GM19035 (cell line): ENCODE data around the gene DNAJC1.

Source experiments
- ATAC-seq: cut with Tn5 transposase; IDR thresholded peaks from one replicate; pipeline ENCODE4 v1.9.1; 2021; ENCODE audit not compliant: unreplicated experiment

DNAJC1 gene

DNA sequence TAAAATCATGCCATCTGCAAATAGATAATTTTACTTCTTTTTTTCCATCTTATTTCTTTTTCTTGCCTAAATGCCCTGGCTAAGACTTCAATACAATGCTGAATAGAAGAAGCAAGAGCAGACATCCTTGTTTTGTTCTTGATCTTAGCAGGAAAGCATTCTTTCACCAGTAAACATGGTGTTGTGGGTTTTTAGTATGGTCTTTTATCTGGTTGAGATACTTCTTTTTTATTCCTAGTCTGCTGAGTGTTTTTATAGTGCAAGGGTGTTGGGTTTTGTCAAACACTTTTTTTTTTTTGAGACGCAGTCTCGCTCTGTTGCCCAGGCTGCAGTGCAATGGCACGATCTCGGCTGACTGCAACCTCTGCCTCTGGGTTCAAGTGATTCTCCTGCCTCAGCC, 232.3 kb downstream of the DNAJC1 start:
- ATAC-seq, result no peak

DNA sequence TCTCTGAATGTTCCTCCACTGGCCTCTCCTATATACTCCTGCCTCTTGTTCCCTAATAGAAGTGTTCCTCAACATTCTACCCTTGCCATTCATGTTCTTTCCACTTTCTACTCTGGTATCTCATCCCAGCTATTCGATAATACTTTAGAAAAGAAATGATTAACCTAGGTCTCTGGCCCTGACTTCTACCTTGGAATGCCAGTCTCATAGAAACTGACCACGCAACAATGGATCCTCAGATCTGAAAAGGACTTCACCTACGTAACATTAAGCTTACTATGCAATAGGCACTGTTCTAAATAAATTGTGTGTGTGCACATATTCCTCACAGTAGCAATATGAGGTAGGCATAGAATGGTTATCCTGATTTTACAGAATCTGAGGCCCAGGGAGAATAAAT, 234.5 kb downstream of the DNAJC1 start:
- no peak for ATAC-seq

DNA sequence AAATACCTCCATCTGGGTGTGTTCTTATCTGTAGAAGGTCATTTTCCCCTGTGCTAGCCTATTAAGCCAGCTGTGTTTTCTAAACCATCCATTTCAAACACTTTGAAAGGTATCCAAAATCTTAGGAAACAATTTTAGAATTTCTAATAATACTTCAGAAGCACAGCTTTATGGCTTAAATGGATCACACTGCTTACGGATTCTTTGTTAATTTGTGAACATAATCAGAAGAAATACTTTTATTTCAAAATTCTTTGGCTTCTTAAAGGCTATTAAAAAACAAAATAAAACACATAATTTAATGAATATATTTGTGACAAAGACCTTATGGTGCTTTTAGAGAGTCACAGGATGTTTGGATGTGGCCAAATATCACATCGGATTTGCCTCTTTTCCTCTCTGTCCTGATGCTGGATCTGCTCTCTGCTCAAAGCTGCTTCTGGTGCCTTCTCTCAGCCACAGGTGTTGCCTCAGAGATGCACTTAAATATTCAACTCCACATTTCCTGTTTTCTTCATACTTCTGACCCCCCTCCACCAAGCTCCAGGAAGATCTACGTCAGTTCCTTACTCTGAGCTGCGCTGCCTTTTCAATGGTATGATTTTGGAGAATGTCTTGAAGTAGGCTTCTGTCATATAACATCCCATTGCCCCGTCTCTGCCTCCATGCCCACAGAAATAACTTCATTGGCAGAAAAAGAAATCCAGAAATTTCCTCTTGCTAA, 238.9 kb downstream of the DNAJC1 start:
- no peak for ATAC-seq

DNA sequence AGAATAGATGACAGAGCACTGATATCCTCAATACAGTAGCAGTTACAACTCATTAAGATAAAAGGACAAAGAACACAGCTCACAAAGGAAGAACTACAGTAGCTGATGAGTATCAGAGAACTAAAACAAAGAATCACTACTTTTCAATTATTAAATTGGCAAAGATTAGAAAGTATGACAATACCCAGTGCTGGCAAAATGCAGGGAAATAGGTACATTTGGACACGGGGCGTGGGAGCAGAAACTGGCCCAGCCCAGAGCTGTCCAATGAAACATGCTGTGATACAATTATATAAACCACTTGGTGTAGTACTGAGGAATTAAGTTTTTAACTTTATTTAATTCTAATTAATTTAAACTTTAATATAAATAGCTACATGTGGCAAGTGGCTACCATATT, 243.2 kb downstream of the DNAJC1 start:
- ATAC-seq, result no peak

DNA sequence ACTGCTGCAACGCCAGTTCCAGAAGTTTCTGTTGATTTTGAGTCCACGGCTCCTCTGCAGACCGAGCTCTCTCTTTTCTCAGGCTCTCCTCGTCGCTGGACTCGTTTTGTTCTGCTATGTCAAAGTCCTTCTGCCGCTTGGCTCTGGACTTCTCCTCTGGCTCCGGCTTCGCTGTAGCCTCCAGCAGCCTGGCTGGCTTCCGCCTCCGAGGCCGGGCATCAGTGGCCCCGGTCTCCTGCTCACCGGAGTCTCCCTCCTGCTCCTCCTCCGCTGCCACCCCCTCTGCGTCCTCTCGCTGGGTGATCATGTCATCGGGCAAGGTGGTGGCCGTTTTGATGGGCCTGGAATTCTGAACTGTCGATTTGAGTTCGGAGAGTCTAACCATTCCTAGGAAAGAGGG, 244.3 kb downstream of the DNAJC1 start:
- no peak for ATAC-seq

DNA sequence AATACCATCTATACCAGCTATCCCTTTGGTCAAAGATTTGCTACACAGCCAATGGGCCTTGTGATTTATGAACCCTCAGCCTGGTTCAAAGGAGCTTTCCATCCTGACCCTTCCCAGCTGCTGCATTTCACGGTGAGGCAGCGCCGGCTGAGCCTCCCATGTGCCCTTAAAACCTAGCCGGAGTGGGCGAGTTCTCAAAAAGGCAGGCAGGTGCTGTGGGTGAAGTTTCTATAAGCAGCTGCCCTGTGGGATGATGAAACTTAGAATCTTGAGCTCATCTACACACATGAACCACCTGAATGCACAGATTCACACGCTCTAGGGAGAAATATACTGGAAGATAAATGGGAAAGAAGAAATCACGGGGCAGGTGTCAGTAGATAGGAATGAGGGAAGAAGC, 244.8 kb downstream of the DNAJC1 start:
- ATAC-seq, result no peak

DNA sequence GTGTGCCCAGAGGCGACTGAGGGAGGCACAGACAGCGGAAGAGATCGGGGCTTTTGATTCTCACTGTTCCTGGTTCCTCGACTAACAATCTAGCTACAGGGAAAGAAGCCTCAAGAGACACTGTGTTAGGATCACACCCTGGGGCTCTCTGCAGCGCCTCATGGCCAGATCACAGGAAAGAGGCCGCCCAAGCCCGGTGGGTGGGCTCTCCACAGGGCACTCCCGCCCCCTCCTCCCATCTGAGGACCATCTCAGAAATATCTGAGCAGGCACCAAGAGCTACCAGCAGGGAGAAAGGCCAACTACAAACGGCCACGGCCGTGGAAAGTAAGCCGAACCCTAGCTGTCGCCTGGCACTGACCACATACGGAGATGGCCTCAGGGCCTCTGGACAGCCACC, 245.3 kb downstream of the DNAJC1 start:
- ATAC-seq, result no peak

DNA sequence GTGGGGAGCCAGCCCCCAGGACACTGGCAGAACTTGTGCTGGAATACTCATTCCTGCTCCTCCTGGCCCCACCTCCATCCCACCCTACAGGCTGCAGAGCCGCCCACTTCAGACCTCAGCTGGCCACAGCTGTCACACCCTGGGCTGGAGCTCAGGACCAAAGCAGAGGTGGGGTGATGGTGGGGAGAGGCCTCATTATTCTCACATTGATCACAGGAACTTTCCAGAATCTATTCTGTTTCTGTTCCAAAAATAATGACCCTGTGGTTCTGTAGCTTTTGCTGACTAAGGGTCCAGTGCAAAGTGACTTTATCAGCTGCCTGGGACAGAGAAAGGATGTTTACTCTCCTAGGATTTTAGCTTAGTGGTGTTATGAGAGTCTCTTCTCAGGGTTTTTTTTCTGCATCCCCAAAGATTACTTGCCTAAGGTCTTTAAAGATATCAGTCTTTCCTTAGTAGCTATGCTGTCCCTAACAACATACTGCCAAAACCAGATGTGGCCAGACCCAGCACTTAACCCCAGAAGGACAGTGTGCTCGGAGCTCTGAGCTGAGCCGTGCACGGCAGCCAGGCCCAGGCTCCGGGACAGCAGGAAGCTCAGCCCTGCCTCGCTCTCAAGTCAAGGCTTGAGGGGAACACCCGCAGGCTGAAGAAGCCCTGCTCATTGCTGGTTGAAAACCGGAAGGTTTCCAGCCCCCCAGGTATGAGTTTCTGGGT, 246.2 kb downstream of the DNAJC1 start:
- ATAC-seq, result no peak

DNA sequence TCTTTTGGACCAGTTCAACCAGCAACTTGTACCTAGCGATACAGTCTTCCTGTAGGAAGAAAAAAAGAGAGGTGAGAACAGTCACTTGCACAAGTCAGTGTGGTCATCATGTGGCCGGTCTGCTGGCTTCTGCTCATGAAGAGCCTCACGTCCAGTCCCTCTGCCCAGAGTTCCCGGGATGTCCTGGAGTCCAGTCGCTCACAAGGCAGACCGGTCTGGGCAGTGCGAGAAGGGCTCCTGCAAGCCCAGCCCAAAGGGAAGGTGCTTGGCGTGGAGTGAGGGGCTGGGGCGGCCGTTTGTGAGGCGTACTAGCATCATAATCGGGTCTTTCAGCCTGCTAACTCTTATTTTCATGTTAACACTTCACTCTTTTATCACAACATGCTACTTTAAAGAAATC, 246.8 kb downstream of the DNAJC1 start:
- ATAC-seq, result no peak

DNA sequence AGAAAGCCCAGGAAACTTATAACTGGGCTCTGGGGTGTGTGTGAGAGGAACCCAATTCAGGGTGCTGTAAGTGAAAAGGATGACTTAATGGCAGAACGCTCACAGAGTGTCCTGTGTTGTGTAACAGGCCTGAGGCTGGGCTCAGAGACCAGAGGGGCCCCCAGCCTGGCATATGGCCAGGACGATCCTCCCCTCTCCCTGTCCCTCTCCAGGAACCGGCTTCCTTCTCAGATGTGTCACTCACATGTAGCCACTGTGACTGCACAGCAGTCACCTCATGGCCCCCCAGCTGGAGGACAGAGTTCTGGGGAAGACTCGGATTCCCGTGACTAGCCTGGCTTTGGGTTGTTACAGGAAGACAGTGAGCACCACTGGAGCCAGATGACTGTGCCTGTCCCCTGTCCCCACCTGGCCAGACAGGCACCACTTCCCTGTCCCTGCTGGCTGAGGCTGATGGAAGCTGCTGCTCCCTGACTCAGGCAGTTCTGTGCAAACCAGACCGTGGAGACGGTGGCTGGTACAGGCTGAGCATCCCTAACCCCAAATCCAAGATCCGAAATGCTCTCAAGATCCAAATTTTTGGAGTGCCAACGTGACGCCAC, 249.0 kb downstream of the DNAJC1 start:
- no peak for ATAC-seq

DNA sequence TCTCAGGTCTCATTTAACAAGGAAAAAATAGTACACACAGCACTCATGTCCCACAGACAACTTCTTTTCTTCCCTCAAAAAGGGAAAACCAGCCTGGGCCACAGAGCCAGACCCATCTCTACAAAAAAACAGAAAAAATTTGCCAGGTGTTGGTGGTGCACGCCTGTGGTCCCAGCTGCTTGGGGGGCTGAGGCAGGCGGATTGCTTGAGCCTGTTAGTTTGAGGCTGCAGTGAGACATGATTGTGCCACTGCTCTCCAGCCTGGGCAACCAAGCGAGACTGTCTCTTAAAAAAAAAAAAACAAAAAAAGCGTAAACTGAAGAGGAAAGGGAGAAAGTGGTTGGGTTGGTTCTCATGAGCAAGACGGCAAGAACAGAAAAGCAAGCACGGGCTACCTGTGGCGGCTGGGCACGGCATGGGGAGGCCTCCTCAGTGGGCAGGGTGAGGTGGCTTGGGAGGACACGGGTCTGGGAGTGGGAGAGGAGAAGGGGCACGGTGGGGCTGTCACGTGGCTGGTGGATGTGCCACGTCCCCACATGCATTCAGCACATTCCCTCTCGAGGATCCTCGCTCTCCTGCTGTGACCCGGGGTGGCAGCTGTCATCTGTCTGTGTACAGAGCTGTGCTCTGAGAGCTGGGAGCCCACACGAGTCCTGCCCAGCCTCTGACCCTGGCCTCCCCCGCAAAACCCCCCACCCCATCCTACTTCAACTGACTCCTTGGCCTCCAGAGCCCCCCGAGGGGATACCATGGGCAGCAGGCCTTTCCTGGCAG, 249.8 kb downstream of the DNAJC1 start:
- ATAC-seq, result no peak

DNA sequence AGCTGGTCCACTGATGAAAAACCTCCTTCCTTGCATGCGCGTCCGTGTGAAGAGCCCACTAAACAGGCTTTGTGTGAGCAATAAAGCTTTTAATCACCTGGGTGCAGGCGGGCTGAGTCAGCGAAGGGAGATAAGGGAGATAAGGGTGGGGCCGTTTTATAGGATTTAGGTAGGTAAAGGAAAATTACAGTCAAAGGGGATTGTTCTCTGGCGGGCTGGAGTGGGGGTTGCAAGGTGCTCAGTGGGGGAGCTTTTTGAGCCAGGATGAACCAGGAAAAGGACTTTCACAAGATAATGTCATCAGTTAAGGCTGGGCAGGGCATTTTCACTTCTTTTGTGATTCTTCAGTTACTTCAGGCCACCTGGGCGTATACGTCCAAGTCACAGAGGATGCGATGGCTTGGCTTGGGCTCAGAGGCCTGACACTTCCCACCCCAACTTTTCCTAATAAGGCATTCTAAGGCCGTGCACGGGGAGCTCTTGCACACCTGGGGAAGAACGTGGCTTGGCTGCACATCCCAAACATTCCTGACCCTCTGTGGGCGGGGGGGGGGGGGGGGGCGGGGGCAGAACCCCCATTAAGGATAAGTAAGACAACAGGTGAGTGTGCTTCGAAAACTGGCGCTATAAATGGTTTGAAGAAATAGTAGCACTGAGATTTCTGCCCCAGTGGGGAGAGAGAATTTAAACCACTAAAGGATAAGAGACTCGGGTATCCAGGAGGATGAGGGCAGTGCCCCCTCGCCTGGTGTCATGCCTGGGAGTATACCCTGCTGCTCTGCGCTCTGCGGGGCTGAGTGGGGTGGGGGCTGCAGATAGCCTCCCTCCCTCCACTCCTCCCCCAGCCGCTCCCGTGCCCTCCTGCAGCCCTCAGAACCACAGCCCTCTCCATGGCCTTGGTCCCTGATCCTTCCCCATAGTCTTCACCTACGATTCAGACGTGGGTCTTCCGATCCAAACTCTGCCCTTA, 251.9 kb downstream of the DNAJC1 start:
- ATAC-seq, result no peak

DNA sequence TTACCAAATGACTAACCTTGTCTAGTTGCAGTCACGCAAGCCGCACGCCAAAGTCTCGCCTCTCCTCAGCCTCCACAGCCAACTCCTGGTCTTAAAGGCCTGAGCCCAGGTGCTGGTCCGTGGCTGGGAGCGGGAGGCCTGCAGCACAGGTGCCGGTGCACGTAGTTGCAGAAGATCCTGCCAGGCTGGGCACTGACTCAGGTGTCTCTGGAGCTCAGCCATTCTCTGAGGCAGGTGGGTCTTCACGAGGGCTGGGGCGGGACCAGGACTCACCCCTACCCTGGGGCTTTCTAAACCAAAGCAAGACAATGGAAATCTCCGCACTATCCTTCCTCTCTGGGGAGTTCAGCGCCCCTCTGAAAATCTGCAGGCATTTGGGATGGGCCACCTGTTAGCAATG, 253.1 kb downstream of the DNAJC1 start:
- ATAC-seq, result no peak

DNA sequence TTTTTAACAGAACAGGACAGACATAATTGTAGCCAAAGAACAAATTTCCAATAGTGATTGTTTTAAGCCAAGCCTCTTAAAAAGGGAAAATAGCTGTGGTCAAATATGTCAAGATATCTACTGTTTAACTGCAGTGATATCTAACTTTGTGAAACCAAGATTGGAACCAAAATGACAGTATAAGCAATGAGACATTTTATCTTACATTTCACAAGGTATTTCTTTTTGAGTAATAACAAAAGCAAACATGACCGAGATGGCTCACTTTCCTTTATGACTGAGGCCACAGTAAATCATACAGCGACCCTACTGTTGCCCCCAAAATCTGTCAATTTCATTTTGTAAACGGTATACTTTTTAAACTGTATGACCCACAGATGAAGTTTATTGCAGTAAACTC, 253.7 kb downstream of the DNAJC1 start:
- no peak for ATAC-seq

DNA sequence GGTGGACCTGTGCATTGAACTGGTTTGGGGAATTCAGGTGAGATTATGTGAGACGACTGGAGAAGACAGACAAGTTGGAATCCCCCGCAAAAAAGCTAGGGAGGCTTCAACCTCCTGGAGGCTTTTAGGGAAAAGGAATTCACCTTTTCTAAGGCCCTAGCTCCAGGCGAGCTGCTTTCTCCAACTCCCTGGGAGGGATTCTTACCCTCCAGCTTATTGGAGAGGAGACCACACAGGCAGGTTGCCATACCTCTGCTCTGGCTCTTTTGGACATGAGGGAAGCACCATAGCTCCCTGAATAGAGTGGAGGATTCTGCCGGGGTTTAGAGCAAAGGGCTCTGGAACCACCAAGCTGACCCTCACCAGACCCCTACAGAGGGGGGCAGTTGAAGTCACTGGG, 255.7 kb downstream of the DNAJC1 start:
- ATAC-seq, result no peak

DNA sequence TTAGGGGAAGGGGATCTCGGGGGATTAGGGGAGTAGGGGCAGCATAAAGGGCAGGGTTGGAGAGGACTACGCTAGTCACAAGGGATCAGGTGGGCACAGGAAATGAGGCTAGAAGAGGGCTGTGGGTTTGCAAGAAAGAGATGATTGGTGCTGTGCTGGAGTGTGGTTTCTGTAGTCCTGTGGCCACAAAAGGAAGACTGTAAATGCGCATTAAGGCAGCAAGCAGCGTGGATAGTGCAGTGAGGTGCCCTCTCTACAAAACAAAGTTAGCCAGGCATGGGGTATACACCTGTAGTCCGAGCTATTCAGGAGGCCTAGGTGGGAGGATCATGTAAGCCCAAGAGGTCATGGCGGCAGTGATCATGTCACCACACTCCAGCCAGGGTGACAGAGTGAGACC, 257.4 kb downstream of the DNAJC1 start:
- no peak for ATAC-seq

DNA sequence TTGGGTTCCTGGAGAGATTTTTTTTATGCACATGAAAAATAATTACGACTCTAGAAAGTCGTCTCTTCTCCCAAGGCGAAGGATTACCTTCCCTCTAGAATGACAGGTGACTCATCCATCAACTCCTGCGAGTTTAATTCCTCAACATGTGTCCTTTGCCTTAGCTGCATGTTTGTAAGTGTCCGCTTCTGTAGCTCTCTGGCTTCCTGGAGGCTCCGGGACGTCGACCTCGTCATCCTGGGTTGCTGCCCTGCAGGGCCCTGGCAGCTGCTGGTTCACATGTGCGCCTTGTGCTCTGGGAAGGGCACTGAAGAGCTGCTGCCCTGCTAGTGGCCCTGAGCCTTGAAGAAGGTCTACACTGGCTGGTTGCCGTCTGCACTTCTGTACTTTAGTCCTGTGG, 259.3 kb downstream of the DNAJC1 start:
- ATAC-seq, result no peak

DNA sequence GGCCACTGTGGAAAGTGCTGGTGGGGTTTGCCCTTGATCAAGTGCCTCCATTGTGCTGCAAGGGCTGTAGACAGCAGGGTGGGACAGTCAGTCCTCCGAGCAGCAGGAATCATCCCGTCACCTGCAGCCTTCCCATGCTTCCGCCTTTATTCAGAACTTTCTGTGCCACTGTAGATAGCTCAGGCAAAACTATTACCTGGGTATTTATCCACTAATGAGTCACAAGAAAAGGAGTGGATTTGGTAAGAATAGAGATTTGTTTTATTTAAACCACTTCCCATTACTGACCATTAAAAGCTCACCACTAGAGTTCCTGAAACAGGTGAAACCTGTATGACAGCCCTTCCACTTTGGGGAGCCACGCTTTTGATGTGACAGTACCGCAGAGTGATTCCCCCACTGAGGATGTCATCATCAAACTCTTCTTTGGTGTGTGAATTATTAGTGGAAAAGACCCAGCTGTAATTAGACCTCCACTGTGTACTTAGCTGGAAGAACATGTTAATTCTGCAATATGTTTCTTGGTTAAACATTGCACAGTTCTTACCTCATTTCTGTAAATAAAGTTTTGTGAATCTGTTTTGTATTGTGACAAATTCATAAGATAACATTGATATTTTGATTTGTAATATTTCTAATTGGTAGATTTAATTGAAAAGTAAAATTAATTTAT, 260.7 kb downstream of the DNAJC1 start:
- ATAC-seq, result no peak

DNA sequence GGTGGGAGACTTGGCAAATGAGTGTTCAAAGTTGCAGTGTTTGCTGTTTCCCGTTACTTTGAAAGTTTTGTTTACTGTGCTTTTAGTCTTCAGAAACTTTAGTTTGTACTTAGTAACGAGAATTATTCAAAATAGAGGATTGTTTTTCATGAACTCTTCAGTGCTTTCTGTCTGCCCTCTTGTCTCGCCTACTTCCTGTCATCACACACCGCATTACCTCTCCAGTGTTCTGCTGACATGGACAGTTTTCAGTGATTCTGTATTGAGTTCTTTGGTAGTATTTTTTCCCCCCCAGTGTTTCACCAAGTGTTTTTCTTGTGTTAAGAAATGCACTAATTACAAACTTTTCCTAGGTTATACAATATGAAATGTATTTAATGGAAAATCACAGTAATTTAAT, 262.5 kb downstream of the DNAJC1 start:
- no peak for ATAC-seq

DNA sequence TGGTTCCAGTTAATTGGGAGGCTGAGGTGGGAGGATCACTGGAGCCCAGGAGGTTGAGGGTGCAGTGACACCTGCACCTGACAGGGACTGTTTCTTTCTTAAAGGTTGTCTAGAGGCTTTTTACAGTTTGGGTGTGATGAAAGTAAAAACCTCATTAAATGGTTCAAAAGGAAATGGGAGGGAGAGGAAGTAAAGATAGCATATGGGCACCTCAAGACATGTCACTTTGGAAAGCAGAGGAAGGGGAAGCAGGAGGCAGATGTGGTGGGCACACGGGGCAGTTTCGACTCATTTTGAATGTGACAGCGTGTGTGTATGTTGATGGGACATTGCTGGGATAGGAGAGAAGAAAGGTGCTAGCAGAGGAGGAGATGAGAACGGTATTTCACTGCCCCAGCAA, 266.4 kb downstream of the DNAJC1 start:
- no peak for ATAC-seq
